Osteoblast (primary cell): ENCODE data around the gene PRMT1. TPM values are rescaled to one million over a fixed set of nuclear protein-coding genes. Genes with fewer than 3 reads are reported as not detected.

Experiments used
- DNase-seq: peaks from one replicate; pipeline ENCODE4 v3.0.0; 2011; ENCODE audit warnings: low spot score, mixed read lengths; ENCODE audit not compliant: insufficient read length; ENCODE audit errors: missing footprints
- H2AFZ ChIP-seq: 2 replicates; pipeline ENCODE4 v1.6.0; 2011; ENCODE audit warnings: mild to moderate bottlenecking, low read length
- H3K27ac ChIP-seq: 2 replicates; pipeline ENCODE4 v1.5.1; 2011; ENCODE audit warnings: mild to moderate bottlenecking, low read depth, low read length, moderate library complexity
- H3K27me3 ChIP-seq: 2 replicates; pipeline ENCODE4 v1.6.0; 2012; ENCODE audit warnings: mild to moderate bottlenecking, control low read depth, inconsistent platforms, low read length, moderate library complexity; ENCODE audit not compliant: insufficient read depth
- H3K36me3 ChIP-seq: 2 replicates; pipeline ENCODE4 v1.5.1; 2011; ENCODE audit warnings: mild to moderate bottlenecking, low read length, control low read depth, moderate library complexity; ENCODE audit not compliant: insufficient read depth
- H3K4me1 ChIP-seq: 2 replicates; pipeline ENCODE4 v1.5.1; 2011; ENCODE audit warnings: mild to moderate bottlenecking, low read length, control low read depth, moderate library complexity; ENCODE audit not compliant: insufficient read depth
- H3K4me2 ChIP-seq: 2 replicates; pipeline ENCODE4 v1.6.0; 2011; ENCODE audit warnings: mild to moderate bottlenecking, low read length; ENCODE audit not compliant: insufficient read depth
- H3K4me3 ChIP-seq: fragments of 200-600 bp; sonication (generic); 3 replicates; pipeline ENCODE4 v1.5.1; 2012; ENCODE audit warnings: mild to moderate bottlenecking, low read length, inconsistent platforms; ENCODE audit not compliant: insufficient read depth
- H3K79me2 ChIP-seq: 2 replicates; pipeline ENCODE4 v1.6.0; 2012; ENCODE audit warnings: mild to moderate bottlenecking, low read length, control low read depth, inconsistent platforms; ENCODE audit not compliant: insufficient read depth
- H3K9me3 ChIP-seq: 2 replicates; pipeline ENCODE4 v1.5.1; 2011; ENCODE audit warnings: low read depth, low read length, control low read depth
- H4K20me1 ChIP-seq: 2 replicates; pipeline ENCODE4 v1.6.0; 2012; ENCODE audit warnings: mild to moderate bottlenecking, low read length, control low read depth; ENCODE audit not compliant: insufficient read depth
- CTCF ChIP-seq: IDR thresholded peaks from 2 replicates; pipeline ENCODE4 v1.5.1; 2011; ENCODE audit warnings: mild to moderate bottlenecking, low read depth, low read length, moderate library complexity; ENCODE audit errors: extremely low read depth
- total RNA-seq: library from RNA; depleted of rRNA; stranded (reverse); fragments of >200 nt; gene quantifications from 2 replicates; pipeline ENCODE4 v1.2.3, GENCODE V29; 2012

The PRMT1 gene
- total RNA-seq, 1 donor = 208 TPM

DNA sequence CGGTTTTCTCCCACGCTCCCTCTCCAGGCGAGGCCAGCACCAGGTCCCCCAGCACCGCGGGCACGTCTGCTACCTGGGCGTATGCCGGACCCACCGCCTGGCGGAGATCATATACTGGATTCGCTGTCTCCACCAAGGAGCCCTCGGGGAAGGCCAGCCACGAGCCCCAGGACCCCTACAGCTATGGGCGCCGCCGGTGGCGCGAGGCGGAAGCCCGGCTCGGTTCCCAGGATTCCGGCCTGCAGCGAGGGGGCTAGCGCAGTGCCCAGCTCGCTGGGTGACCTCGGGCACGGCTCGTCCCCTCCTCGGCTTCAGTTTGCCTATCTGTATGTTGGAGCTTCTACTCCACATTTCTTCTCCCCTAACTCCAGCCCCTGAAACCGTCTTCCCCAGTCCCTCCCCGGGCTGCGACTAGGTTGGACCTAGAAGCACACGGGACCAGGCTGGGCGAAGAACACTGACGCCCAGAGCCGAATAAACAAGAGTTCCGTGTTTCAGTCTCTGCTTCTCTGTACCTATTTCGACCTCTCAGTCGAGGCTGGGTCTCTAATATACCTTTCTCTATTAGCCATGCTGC lies 13.1 kb downstream of the PRMT1 start:
- peaks cover 11% of the 10 kb centered on the region for H3K36me3 ChIP-seq
- peak overlapping the region; percentile 76 for H3K4me3 ChIP-seq
- no peaks in the 10 kb centered on the region for H3K27me3 ChIP-seq
- H4K20me1 ChIP-seq = no peaks in the 10 kb centered on the region
- TF ChIP-seq CTCF = no peak
- DNase-seq = peak; percentile 86
- peak overlapping the region; percentile 90 for H3K4me2 ChIP-seq
- H2AFZ ChIP-seq = peak overlapping the region; percentile 93
- peaks cover 20% of the 10 kb centered on the region for H3K4me1 ChIP-seq
- peak overlapping the region; percentile 15 for H3K27ac ChIP-seq
- no peaks in the 10 kb centered on the region for H3K9me3 ChIP-seq
- H3K79me2 ChIP-seq = no peaks in the 10 kb centered on the region

- H3K9me3 ChIP-seq = no peaks in the 10 kb centered on the region
- H3K4me3 ChIP-seq = peak within 1 kb of the TSS; percentile 76
- H3K4me2 ChIP-seq = peak within 1 kb of the TSS; percentile 90
- TF ChIP-seq CTCF = no peak
- no peaks in the 10 kb centered on the region for H3K27me3 ChIP-seq
- H2AFZ ChIP-seq = peak within 1 kb of the TSS; percentile 93
- peaks cover 20% of the 10 kb centered on the region for H3K4me1 ChIP-seq
- peaks cover 5% of the 10 kb centered on the region for H3K36me3 ChIP-seq
- H4K20me1 ChIP-seq = no peaks in the 10 kb centered on the region
- no peaks in the 10 kb centered on the region for H3K79me2 ChIP-seq
- peak; percentile 99 for DNase-seq
- peak within 1 kb of the TSS; percentile 15 for H3K27ac ChIP-seq
Measured at GRCh38 chr19:49690656-49691242, 13.7 kb downstream of the PRMT1 start, which contains the start of gene CPT1C. Gene CPT1C, plus strand, starts transcription at chr19:49691116. Its CDS starts 1,137 bp downstream, at chr19:49692253.

- Histone ChIP-seq H3K27me3 (no peaks in the 10 kb centered on the region), H3K9me3 (no peaks in the 10 kb centered on the region), H3K4me2 (peak overlapping the region; percentile 90), H4K20me1 (no peaks in the 10 kb centered on the region), H3K27ac (no peak overlapping the region), H3K79me2 (no peaks in the 10 kb centered on the region), H3K4me1 (peaks cover 20% of the 10 kb centered on the region), H3K4me3 (peak overlapping the region; percentile 76), H3K36me3 (no peaks in the 10 kb centered on the region), H2AFZ (peak overlapping the region; percentile 93)
- DNase-seq = peak; percentile 97
- TF ChIP-seq CTCF = no peak
Measured at GRCh38 chr19:49691243-49692146, 14.4 kb downstream of the PRMT1 start.

DNA sequence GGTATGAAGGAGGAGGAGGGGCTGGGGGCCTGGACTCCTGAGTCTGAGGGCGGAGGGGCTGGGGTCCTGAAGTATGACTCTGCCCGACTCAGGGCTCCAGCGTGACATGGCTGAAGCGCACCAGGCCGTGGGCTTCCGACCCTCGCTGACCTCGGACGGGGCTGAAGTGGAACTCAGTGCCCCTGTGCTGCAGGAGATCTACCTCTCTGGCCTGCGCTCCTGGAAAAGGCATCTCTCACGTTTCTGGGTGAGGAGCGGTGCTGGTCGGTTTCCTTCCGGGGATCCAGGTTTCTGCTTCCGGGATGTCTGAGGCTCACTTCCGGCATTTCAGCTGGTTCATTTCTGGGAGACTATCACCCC lies 15.1 kb downstream of the PRMT1 start:
- Histone ChIP-seq H4K20me1 (no peaks in the 10 kb centered on the region), H3K36me3 (no peaks in the 10 kb centered on the region), H3K4me3 (no peak overlapping the region), H3K79me2 (no peaks in the 10 kb centered on the region), H3K9me3 (no peaks in the 10 kb centered on the region), H2AFZ (no peak overlapping the region), H3K27me3 (no peaks in the 10 kb centered on the region), H3K4me2 (no peak overlapping the region), H3K4me1 (peaks cover 20% of the 10 kb centered on the region), H3K27ac (no peak overlapping the region)
- DNase-seq = peak; percentile 47
- no peak for TF ChIP-seq CTCF
